Naive B cell (primary cell): ENCODE measurements around the gene VSIG10. TPM values are rescaled to one million over a fixed set of nuclear protein-coding genes. Genes with fewer than 3 reads are reported as not detected.
"Not testable (repeated sequence)": the region's sequence is repeated elsewhere in the genome, so short reads cannot be mapped to it uniquely, and the experiment has no call there.

ENCODE experiments used
- ATAC-seq, 2 donors: fragments of 150-1000 bp; cut with Tn5 transposase; 2 replicates each; pipeline ENCODE4 v1.10.0; 2021; ENCODE audit warnings: low read depth in 2 of 2, mild to moderate bottlenecking in 2 of 2, moderate library complexity in 2 of 2
- DNase-seq: peaks from one replicate; pipeline ENCODE4 v3.0.0; 2022
- H3K27ac Mint-ChIP-seq, 6 donors: one replicate each; pipeline ENCODE4 v1.8.0; 2020 to 2022; ENCODE audit warnings: mild to moderate bottlenecking in 6 of 6, mixed read lengths in 6 of 6, moderate library complexity in 5 of 6, inconsistent platforms in 2 of 6
- H3K27me3 Mint-ChIP-seq, 3 donors: one replicate each; pipeline ENCODE4 v1.8.0; 2021 to 2022; ENCODE audit warnings: mixed read lengths in 3 of 3, mild to moderate bottlenecking in 1 of 3
- H3K36me3 Mint-ChIP-seq, 2 donors: one replicate each; pipeline ENCODE4 v1.8.0; 2020 to 2022; ENCODE audit warnings: mixed read lengths in 2 of 2, inconsistent platforms in 1 of 2, mild to moderate bottlenecking in 1 of 2
- H3K4me1 Mint-ChIP-seq, 3 donors: one replicate each; pipeline ENCODE4 v1.8.0; 2020 to 2022; ENCODE audit warnings: mixed read lengths in 3 of 3, inconsistent platforms in 1 of 3, mild to moderate bottlenecking in 1 of 3, moderate library complexity in 1 of 3
- H3K4me3 Mint-ChIP-seq, 8 donors: one replicate each; pipeline ENCODE4 v1.8.0; 2020 to 2022; ENCODE audit warnings: mild to moderate bottlenecking in 8 of 8, mixed read lengths in 8 of 8, moderate library complexity in 8 of 8, inconsistent platforms in 2 of 8
- H3K9me3 Mint-ChIP-seq, 7 donors: one replicate each; pipeline ENCODE4 v1.8.0; 2020 to 2022; ENCODE audit warnings: mixed read lengths in 7 of 7, mild to moderate bottlenecking in 5 of 7, inconsistent platforms in 2 of 7, moderate library complexity in 1 of 7
- polyA plus RNA-seq, 6 donors: library from polyadenylated mRNA; unstranded; fragments of 300-500 nt; fragmentation: Illumina TruSeq; gene quantifications; one replicate each; pipeline ENCODE4 v1.2.3, GENCODE V29; 2021; ENCODE audit warnings: low read depth in 6 of 6

VSIG10 gene
- polyA plus RNA-seq: 1 to 10 TPM in 4 of 6 donors, under 1 TPM in 1, not detected in 1; 0.36 to 3.1 (median 1.7) TPM

- DNase-seq (peak; percentile 17), ATAC-seq (peak; percentile 65 to 82)
- peaks cover 15 to 16% (median 15%) of the 10 kb centered on the region in 3 donors for H3K27me3 Mint-ChIP-seq
- no peaks in the 10 kb centered on the region for H3K36me3 Mint-ChIP-seq
- H3K4me3 Mint-ChIP-seq: peak within 1 kb of the TSS; percentile 86 to 96 (median 93)
- peaks cover 0 to 1% (median 0%) of the 10 kb centered on the region in 7 donors for H3K9me3 Mint-ChIP-seq
- peak within 1 kb of the TSS in 3 of 6 donors; percentile 47 to 72 (median 64) for H3K27ac Mint-ChIP-seq
- peaks cover 10 to 13% (median 10%) of the 10 kb centered on the region in 3 donors for H3K4me1 Mint-ChIP-seq
Measured at GRCh38 chr12:118103601-118104382, at the start of gene VSIG10. VSIG10 (minus strand) TSS chr12:118104011; CDS start chr12:118103671, 340 bp downstream.

GRCh38 chr12:118151755-118152154 lies 47.9 kb upstream of the VSIG10 start:
- Mint-ChIP-seq H3K9me3 (no peaks in the 10 kb centered on the region), H3K36me3 (peaks cover 6 to 8% of the 10 kb centered on the region in 2 donors), H3K4me3 (no peak overlapping the region), H3K27ac (peak overlapping the region in 2 of 6 donors; percentile 70 to 71), H3K27me3 (no peaks in the 10 kb centered on the region), H3K4me1 (no peaks in the 10 kb centered on the region)
- DNase-seq: no peak
- ATAC-seq: no peak

DNA sequence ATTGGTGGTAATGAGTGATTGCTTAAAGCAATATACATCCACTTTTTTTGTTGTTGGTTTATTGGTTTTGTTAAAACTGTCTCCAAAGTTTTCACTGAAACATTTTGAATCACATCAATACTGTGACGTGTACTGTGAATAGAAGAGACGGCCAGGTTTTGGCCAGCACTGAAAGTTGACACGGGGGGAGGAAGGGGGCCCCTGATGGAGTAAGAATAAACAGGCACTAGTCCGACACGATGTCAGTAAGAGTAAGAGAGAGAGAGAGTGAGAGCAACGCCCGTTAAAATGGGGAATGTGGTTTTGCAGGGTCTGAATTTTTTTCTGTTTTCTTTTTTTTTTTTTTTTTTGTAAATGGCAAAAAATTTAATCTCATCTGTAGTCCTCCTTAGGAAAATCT lies 46.8 kb upstream of the VSIG10 start:
- no peaks in the 10 kb centered on the region for H3K27me3 Mint-ChIP-seq
- no peaks in the 10 kb centered on the region for H3K4me1 Mint-ChIP-seq
- H3K27ac Mint-ChIP-seq: peak overlapping the region in 1 of 6 donors; percentile 7
- H3K4me3 Mint-ChIP-seq: no peak overlapping the region
- no peak for ATAC-seq
- H3K36me3 Mint-ChIP-seq: peaks cover 8 to 10% of the 10 kb centered on the region in 2 donors
- DNase-seq: no peak
- H3K9me3 Mint-ChIP-seq: no peaks in the 10 kb centered on the region

GRCh38 chr12:118148287-118148686 lies 44.5 kb upstream of the VSIG10 start:
- Mint-ChIP-seq H3K27ac (peak overlapping the region in 1 of 6 donors; percentile 57), H3K4me3 (no peak overlapping the region)

DNA sequence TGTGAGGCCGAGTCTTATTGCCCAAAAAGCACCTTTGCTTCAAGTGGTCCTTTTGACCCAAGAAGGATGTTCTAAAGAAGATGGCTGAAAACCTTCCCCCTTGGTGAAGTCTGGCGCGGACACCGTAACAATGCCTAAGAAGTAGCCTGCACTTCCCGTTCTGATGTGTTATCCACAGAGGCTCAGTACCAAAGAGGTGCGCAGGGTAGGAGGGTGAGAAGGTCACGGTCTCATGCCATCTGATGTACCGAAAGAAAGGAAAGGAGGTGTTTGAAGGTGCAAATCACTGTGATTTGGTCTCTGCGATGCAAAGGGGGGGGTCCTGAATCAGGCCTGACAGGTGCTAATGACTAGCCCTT lies 42.0 kb upstream of the VSIG10 start:
- Mint-ChIP-seq H3K4me3 (no peak overlapping the region), H3K36me3 (peaks cover 8 to 32% of the 10 kb centered on the region in 2 donors), H3K27me3 (no peaks in the 10 kb centered on the region), H3K4me1 (peaks cover 0 to 6% (median 5%) of the 10 kb centered on the region in 3 donors), H3K9me3 (no peaks in the 10 kb centered on the region), H3K27ac (peak overlapping the region in 2 of 6 donors; percentile 14 to 79)
- no peak for DNase-seq
- ATAC-seq: no peak

More at GRCh38 chr12:118148287-118148686, 44.5 kb upstream of the VSIG10 start:
- DNase-seq (no peak), ATAC-seq (no peak)
- Mint-ChIP-seq H3K27me3 (no peaks in the 10 kb centered on the region), H3K4me1 (peaks cover 0 to 6% (median 5%) of the 10 kb centered on the region in 3 donors), H3K9me3 (no peaks in the 10 kb centered on the region), H3K36me3 (peaks cover 8 to 18% of the 10 kb centered on the region in 2 donors)

DNA sequence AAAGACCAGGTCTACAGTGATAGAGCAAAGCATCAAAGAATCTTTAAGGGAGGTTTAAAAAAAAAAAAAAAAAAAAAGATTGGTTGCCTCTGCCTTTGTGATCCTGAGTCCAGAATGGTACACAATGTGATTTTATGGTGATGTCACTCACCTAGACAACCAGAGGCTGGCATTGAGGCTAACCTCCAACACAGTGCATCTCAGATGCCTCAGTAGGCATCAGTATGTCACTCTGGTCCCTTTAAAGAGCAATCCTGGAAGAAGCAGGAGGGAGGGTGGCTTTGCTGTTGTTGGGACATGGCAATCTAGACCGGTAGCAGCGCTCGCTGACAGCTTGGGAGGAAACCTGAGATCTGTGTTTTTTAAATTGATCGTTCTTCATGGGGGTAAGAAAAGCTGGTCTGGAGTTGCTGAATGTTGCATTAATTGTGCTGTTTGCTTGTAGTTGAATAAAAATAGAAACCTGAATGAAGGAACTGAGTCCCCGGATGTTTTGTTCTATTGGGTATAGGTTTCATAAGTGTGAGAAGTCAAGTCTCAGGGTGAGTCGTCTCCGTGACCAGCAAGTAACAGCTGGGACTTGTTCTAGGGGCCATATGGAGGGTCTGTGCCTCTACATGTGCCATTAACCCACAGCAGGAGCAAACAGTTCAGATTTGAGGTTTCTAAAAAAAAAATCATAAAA lies 41.4 kb upstream of the VSIG10 start:
- Mint-ChIP-seq H3K27me3 (no peaks in the 10 kb centered on the region), H3K9me3 (no peaks in the 10 kb centered on the region), H3K27ac (peak overlapping the region in 5 of 6 donors; percentile 2 to 90 (median 31)), H3K4me1 (peaks cover 0 to 6% (median 5%) of the 10 kb centered on the region in 3 donors), H3K36me3 (peaks cover 8 to 33% of the 10 kb centered on the region in 2 donors), H3K4me3 (peak overlapping the region in 1 of 8 donors; percentile 2)
- DNase-seq (no peak), ATAC-seq (no peak)

DNA sequence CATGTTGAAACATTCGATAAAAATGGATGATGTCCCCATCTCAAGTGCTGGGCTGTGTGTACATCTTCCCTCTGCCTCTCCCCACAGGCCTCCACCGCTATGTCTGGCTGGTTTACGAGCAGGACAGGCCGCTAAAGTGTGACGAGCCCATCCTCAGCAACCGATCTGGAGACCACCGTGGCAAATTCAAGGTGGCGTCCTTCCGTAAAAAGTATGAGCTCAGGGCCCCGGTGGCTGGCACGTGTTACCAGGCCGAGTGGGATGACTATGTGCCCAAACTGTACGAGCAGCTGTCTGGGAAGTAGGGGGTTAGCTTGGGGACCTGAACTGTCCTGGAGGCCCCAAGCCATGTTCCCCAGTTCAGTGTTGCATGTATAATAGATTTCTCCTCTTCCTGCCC lies 40.7 kb upstream of the VSIG10 start:
- DNase-seq (no peak), ATAC-seq (no peak)
- no peaks in the 10 kb centered on the region for H3K27me3 Mint-ChIP-seq
- H3K36me3 Mint-ChIP-seq: peaks cover 8 to 33% of the 10 kb centered on the region in 2 donors
- H3K4me3 Mint-ChIP-seq: no peak overlapping the region
- H3K27ac Mint-ChIP-seq: peak overlapping the region in 3 of 6 donors; percentile 31 to 84 (median 77)
- H3K9me3 Mint-ChIP-seq: no peaks in the 10 kb centered on the region
- H3K4me1 Mint-ChIP-seq: peaks cover 0 to 9% (median 5%) of the 10 kb centered on the region in 3 donors

DNA sequence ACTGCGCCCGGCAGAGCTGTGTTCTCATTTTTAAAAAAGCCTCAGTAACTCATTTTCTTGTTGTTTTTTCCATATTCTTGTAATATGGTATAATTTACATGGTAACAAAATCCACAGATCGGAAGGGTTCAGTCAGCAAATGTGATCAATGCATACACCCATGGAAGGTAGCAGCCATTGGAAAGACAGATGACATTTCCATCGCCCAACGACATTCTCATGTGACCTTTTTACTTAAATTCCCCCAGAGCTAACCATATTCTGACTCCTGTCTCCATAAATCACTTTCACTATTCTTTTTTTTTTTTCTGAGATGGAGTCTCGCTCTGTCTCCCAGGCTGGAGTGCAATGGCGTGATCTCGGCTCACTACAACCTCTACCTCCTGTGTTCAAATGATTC lies 37.0 kb upstream of the VSIG10 start:
- DNase-seq (no peak), ATAC-seq (no peak)
- peaks cover 8 to 33% (median 20%) of the 10 kb centered on the region in 3 donors for H3K4me1 Mint-ChIP-seq
- H3K36me3 Mint-ChIP-seq: peaks cover 0 to 26% of the 10 kb centered on the region in 2 donors
- peak overlapping the region in 1 of 6 donors; percentile 30 for H3K27ac Mint-ChIP-seq
- no peak overlapping the region for H3K4me3 Mint-ChIP-seq
- H3K27me3 Mint-ChIP-seq: no peaks in the 10 kb centered on the region
- H3K9me3 Mint-ChIP-seq: no peaks in the 10 kb centered on the region

- H3K36me3 Mint-ChIP-seq: peaks cover 0 to 11% of the 10 kb centered on the region in 2 donors
Measured at GRCh38 chr12:118137148-118137678, 33.4 kb upstream of the VSIG10 start.

DNA sequence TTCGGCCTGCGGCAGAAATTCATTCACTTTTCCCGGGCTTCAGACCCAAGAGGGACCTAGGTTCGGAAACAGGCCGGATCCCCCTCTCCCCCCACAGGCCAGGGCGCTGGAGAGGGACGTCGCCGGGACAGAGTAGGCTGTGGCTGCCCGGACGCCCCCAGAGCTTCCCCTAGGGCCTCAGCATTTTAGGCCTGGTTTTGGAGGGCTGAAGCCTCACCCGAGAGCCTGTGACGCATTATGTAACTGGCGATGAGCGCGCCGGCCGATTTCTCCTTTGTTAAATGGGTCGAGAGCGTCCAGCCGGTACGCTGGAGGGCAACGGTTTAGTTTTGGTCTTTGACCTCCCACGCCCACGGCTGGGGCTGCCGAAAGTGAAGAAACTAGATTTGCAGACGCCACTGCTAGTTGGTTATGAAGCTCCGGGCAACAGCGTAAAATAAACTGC lies 32.8 kb upstream of the VSIG10 start:
- H3K27ac Mint-ChIP-seq: peak overlapping the region in 5 of 6 donors; percentile 70 to 91 (median 78)
- peaks cover 16 to 31% (median 24%) of the 10 kb centered on the region in 3 donors for H3K4me1 Mint-ChIP-seq
- peak; percentile 25 for DNase-seq
- peak overlapping the region; percentile 89 to 99 (median 96) for H3K4me3 Mint-ChIP-seq
- H3K27me3 Mint-ChIP-seq: no peaks in the 10 kb centered on the region
- ATAC-seq: peak; percentile 19 to 35
- H3K36me3 Mint-ChIP-seq: peaks cover 0 to 8% of the 10 kb centered on the region in 2 donors
- H3K9me3 Mint-ChIP-seq: no peaks in the 10 kb centered on the region

More at GRCh38 chr12:118137148-118137678, 33.4 kb upstream of the VSIG10 start:
- DNase-seq (no peak), ATAC-seq (no peak)
- no peaks in the 10 kb centered on the region for H3K27me3 Mint-ChIP-seq
- H3K4me1 Mint-ChIP-seq: peaks cover 16 to 31% (median 24%) of the 10 kb centered on the region in 3 donors
- peak overlapping the region in 5 of 6 donors; percentile 70 to 91 (median 78) for H3K27ac Mint-ChIP-seq
- H3K4me3 Mint-ChIP-seq: peak overlapping the region; percentile 89 to 99 (median 96)
- no peaks in the 10 kb centered on the region for H3K9me3 Mint-ChIP-seq

- Mint-ChIP-seq H3K27me3 (no peaks in the 10 kb centered on the region), H3K4me3 (peak within 1 kb of the TSS; percentile 89 to 99 (median 98)), H3K27ac (peak within 1 kb of the TSS; percentile 49 to 97 (median 84)), H3K36me3 (peaks cover 0 to 4% of the 10 kb centered on the region in 2 donors), H3K4me1 (peaks cover 16 to 31% (median 24%) of the 10 kb centered on the region in 3 donors), H3K9me3 (no peaks in the 10 kb centered on the region)
- ATAC-seq (peak; percentile 99), DNase-seq (peak; percentile 88)
Measured at GRCh38 chr12:118135788-118136558, 32.2 kb upstream of the VSIG10 start, which contains the start of gene PEBP1. PEBP1 (plus strand) TSS chr12:118136124; CDS start chr12:118136210, 86 bp downstream.

- not testable (repeated sequence) for DNase-seq, H3K4me3 Mint-ChIP-seq, H3K27ac Mint-ChIP-seq, H3K4me1 Mint-ChIP-seq, H3K36me3 Mint-ChIP-seq, ATAC-seq, H3K27me3 Mint-ChIP-seq, H3K9me3 Mint-ChIP-seq
Measured at GRCh38 chr12:118129436-118129835, 25.6 kb upstream of the VSIG10 start.
